Right atrium auricular region (tissue), 2 donors: ENCODE data around the gene NDFIP1. TPM values are rescaled to one million over a fixed set of nuclear protein-coding genes. Genes with fewer than 3 reads are reported as not detected.
"Not testable (repeated sequence)": the region's sequence is repeated elsewhere in the genome, so short reads cannot be mapped to it uniquely, and the experiment has no call there.

Experiments used
- DNase-seq: peaks from one replicate; pipeline ENCODE4 v3.0.0-alpha.2; 2019; ENCODE audit warnings: low spot score
- H3K27ac ChIP-seq, 2 donors: fragments of 200-600 bp; sonication (generic); 1 replicate in 1 of 2; 2 replicates in 1 of 2; pipeline ENCODE4 v1.5.1; 2016 to 2019
- H3K27me3 ChIP-seq, 2 donors: fragments of 200-600 bp; sonication (generic); one replicate each; pipeline versions ENCODE4 v1.5.1 to v1.6.0; 2017 to 2019
- H3K36me3 ChIP-seq: fragments of 200-600 bp; sonication (generic); one replicate; pipeline ENCODE4 v1.5.1; 2016
- H3K4me1 ChIP-seq, 2 donors: fragments of 200-600 bp; sonication (generic); one replicate each; pipeline versions ENCODE4 v1.5.1 to v1.6.0; 2017 to 2019
- H3K4me3 ChIP-seq, 2 donors: fragments of 200-600 bp; sonication (generic); 1 replicate in 1 of 2; 2 replicates in 1 of 2; pipeline ENCODE4 v1.5.1; 2017 to 2019; ENCODE audit warnings: mild to moderate bottlenecking in 1 of 2, moderate library complexity in 1 of 2
- H3K9me3 ChIP-seq, 2 donors: fragments of 200-600 bp; sonication (generic); one replicate each; pipeline ENCODE4 v1.5.1; 2019
- CTCF ChIP-seq, 2 donors: fragments of 200-600 bp; sonication (generic); IDR thresholded peaks; one replicate each; pipeline ENCODE4 v1.5.1; 2019; ENCODE audit warnings: antibody characterized with exemption in 2 of 2
- total RNA-seq, 2 donors: library from RNA; depleted of rRNA; stranded (reverse); fragments of >200 nt; gene quantifications; one replicate each; pipeline ENCODE4 v1.1.0, GENCODE V29; 2016

The NDFIP1 gene
- total RNA-seq, 2 donors from 2014 or later, result 69.3 to 75.0 TPM

GRCh38 chr5:142086679-142087078 lies 21.9 kb upstream of the NDFIP1 start:
- Histone ChIP-seq H3K9me3 (no peaks in the 10 kb centered on the region), H3K4me1 (peaks cover 0 to 5% of the 10 kb centered on the region in 2 donors), H3K27ac (no peak overlapping the region), H3K4me3 (no peak overlapping the region), H3K27me3 (no peaks in the 10 kb centered on the region), H3K36me3 (no peaks in the 10 kb centered on the region)
- no peak for DNase-seq
- no peak for TF ChIP-seq CTCF (IDR thresholded peaks at IDR 0.05)

DNA sequence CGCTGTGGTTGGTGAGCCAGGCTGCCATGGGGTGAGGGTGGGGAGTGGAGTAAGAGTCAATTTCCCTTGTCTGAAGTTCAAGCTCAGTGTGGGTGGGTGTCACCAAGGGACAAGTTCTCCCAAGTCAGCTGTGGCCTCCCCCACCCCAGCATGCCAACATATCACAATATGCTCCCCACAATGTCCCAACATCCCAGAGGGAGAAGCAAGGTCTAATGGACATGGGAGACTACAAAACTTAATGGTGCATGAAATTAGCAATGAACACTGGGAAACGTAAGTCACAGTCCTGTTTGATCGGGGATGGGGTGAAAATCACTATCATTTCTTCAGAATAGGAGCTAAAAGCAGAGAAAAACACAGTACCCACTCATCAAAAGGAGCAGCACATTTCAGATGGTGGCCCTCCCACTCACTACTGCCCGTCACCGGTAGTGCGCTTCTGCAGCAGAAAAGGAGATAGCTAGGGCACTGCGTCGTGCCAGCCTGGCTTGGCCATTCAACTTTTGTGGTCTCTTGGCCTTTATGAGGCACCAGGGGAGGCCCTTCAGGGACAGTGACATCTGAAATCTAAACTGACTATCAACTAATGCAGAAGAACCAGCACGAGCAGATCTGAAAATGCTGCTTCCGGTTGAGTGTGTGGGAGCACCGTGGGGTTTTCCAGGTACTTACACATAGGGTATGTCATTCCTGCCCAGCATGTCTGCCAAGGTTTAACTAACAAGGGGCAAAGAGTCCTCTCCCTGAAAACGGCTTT lies 20.5 kb upstream of the NDFIP1 start:
- H3K4me1 ChIP-seq, result peaks cover 0 to 5% of the 10 kb centered on the region in 2 donors
- no peak overlapping the region for H3K27ac ChIP-seq
- TF ChIP-seq CTCF (IDR thresholded peaks at IDR 0.05), result no peak
- H3K9me3 ChIP-seq, result no peaks in the 10 kb centered on the region
- H3K4me3 ChIP-seq, result no peak overlapping the region
- H3K36me3 ChIP-seq, result no peaks in the 10 kb centered on the region
- no peak for DNase-seq
- H3K27me3 ChIP-seq, result no peaks in the 10 kb centered on the region

- not testable (repeated sequence) for H3K27ac ChIP-seq, H3K4me1 ChIP-seq, H3K4me3 ChIP-seq
Observed at GRCh38 chr5:142088855-142089479, 19.6 kb upstream of the NDFIP1 start.

DNA sequence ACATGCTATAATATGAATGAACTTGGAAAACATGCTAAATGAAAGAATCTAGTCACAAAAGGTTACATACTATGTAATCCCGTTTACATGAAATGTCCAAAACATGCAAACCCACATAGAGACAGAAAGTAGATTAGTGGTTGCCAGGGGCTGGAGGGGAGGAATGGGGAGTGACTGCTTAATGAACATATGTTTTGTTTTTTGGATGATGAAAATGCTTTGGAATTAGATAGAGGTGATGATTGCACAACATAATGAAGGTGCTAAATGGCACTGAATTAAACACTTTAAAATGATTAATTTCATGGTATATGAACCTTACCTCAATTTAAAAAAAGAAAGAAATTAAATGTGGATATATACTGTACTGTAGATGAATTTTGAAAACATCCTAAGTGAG lies 17.6 kb upstream of the NDFIP1 start:
- DNase-seq, result no peak

More at GRCh38 chr5:142088855-142089479, 19.6 kb upstream of the NDFIP1 start:
- DNase-seq, H3K27me3 ChIP-seq, H3K9me3 ChIP-seq, H3K36me3 ChIP-seq: not testable (repeated sequence)

GRCh38 chr5:142091922-142092321 lies 16.7 kb upstream of the NDFIP1 start:
- Histone ChIP-seq H3K27me3 (no peaks in the 10 kb centered on the region), H3K27ac (no peak overlapping the region), H3K4me1 (peaks cover 0 to 18% of the 10 kb centered on the region in 2 donors), H3K36me3 (no peaks in the 10 kb centered on the region), H3K9me3 (no peaks in the 10 kb centered on the region), H3K4me3 (no peak overlapping the region)
- TF ChIP-seq CTCF (IDR thresholded peaks at IDR 0.05), result no peak
- DNase-seq, result no peak

More for the DNA sequence above, 17.6 kb upstream of the NDFIP1 start:
- peaks cover 0 to 17% of the 10 kb centered on the region in 2 donors for H3K4me1 ChIP-seq
- H3K27me3 ChIP-seq, result no peaks in the 10 kb centered on the region
- no peak for TF ChIP-seq CTCF (IDR thresholded peaks at IDR 0.05)
- no peaks in the 10 kb centered on the region for H3K9me3 ChIP-seq
- no peak overlapping the region for H3K27ac ChIP-seq
- H3K4me3 ChIP-seq, result no peak overlapping the region
- H3K36me3 ChIP-seq, result no peaks in the 10 kb centered on the region

DNA sequence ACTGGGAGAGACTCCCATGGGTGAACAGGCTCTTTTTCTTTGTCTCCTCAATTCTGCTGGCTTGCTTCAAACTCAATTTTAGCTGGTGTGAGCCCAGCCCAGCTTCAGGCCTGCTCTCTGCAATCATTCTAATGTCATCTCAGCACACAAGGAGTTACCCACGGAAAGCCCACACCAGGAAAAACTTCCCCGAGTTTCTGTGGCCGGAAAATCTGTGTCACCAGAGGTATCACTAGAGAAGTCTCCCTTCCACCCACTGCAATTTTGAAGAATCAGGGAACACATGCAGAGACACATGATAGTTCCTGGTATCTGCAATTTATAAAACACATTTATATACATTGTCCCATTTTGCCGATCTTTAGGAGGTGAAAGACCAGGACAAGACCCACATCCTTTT lies 13.5 kb upstream of the NDFIP1 start:
- Histone ChIP-seq H3K36me3 (no peaks in the 10 kb centered on the region), H3K27ac (peak overlapping the region; percentile 66 to 76), H3K4me3 (no peak overlapping the region), H3K4me1 (peaks cover 0 to 13% of the 10 kb centered on the region in 2 donors), H3K9me3 (no peaks in the 10 kb centered on the region), H3K27me3 (no peaks in the 10 kb centered on the region)
- DNase-seq, result no peak
- no peak for TF ChIP-seq CTCF (IDR thresholded peaks at IDR 0.05)
